8988T (cell line): ENCODE measurements around the gene HTR2B.
"Not testable (repeated sequence)": the region's sequence is repeated elsewhere in the genome, so short reads cannot be mapped to it uniquely, and the experiment has no call there.

Source experiments
- DNase-seq: peaks from one replicate; pipeline ENCODE4 v3.0.0; 2011

The HTR2B gene

GRCh38 chr2:231132129-231132528 is 7.3 kb upstream of the HTR2B start:
- no peak for DNase-seq

GRCh38 chr2:231130336-231131056 is 5.7 kb upstream of the HTR2B start:
- no peak for DNase-seq

GRCh38 chr2:231129216-231129615 is 4.4 kb upstream of the HTR2B start:
- DNase-seq: no peak

DNA sequence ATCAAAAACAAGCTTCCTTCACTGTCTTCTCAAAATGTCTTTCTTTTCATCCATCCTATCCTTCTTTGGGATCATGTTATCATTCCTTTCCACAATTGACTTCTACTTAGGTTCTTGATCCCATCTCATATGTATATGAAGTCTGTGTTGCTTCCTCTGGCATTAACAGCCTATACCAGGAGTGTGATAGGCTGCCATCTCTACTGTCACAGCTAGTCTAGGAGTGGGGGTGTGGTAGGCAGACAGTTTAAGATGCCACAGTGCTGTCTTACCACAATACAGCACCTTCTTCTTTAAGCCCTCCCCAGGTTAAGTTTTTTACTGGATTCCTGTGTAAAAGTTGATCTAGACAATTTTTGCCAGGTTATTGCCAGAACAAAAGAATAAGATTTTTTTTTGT is 3.7 kb upstream of the HTR2B start:
- no peak for DNase-seq

DNA sequence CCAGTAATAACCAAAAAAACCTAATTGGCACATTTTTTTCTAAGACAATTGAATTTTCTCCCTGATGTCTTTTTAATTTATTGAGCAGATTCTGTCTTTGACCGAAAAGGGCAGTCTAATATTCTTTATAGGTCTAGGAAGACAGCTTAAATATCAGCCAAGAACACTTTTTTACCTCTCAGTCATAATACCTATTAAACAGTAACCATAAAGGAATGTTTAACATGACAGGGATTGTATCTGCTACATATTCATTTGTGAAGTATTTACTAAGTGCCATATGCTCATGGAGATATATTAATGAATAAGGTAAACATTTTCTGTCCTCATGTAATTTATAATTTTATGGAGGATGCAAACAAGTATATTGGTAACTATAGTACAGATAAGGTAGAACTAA is 3.1 kb upstream of the HTR2B start:
- no peak for DNase-seq

DNA sequence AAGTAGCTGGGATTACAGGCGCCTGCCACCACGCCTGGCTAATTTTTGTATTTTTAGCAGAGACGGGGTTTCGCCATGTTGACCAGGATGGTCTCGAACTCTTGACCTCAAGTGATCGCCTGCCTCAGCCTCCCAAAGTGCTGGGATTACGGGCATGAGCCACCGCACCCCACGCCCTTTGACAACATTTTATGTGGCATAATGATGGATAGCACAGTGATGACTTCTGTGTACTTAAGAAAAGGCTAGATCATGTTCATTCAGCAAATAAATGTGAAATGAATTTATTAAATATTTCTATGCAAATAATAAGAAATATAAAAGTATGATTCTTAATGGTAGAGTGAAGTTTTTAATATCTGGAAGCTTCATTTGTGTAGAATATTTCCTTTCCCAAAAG is 2.6 kb upstream of the HTR2B start:
- DNase-seq: no peak

GRCh38 chr2:231126123-231126522 is 1.3 kb upstream of the HTR2B start:
- no peak for DNase-seq

- no peak for DNase-seq
Observed at GRCh38 chr2:231123362-231123898, 1.4 kb downstream of the HTR2B start.

- DNase-seq: no peak
Observed at GRCh38 chr2:231118614-231118942, 6.3 kb downstream of the HTR2B start.

- no peak for DNase-seq
Observed at GRCh38 chr2:231117922-231118613, 6.8 kb downstream of the HTR2B start.

DNA sequence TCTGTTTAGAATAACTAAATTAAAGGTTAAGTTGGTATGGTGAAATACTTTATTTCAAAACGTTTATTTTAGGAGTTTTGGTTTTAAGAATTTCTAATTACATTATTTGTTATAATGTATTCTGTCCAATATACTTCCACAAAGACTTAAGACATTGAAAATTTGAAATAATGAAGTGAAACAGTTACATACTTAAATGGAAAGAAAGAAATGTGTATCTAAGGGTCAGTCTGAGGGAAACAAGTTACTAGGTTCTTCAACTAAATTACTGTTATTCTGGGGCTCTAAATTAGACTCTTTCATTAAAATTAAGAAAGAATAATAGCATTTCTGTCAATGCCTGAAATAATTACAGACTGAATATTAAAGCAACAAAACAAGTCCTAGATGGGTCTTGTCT is 7.7 kb downstream of the HTR2B start:
- DNase-seq: no peak

- no peak for DNase-seq
Observed at GRCh38 chr2:231115651-231116050, 9.2 kb downstream of the HTR2B start.

DNA sequence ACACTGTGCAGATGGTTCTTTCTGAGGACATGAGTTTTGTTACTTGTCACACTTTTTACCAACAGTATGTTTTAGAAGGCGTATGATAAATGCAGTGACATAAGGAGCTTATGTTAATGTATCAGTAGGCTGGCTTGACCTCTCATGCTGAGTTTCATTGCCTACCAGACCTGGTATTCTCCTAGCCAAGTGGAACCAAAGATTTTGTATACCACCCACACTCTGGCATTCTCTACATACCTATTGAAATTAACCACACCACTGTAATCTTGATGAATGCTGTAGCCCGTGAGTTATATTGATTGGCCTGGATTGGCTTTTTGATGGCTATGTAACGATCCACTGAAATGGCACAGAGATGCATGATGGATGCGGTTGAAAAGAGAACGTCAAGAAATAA is 11.4 kb downstream of the HTR2B start:
- DNase-seq: no peak

DNA sequence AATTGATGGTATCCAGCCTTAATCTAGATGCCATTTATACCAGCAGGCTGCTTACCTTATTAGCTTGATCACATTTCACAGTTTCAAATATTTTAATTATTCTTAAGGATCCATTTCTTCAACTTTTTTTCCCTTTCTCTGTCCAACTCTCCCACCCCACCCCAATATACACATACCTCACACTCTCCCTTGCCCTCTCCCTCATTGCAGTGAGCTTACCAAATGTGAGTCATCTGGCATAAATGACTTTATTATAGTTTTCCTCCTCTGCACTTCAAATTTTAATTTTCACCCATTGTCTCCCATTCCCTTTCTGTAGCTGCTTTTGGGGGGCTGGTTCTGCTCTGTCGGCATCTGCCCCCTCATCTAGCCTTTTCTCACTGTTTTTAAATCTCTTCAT is 12.9 kb downstream of the HTR2B start:
- DNase-seq: no peak

DNA sequence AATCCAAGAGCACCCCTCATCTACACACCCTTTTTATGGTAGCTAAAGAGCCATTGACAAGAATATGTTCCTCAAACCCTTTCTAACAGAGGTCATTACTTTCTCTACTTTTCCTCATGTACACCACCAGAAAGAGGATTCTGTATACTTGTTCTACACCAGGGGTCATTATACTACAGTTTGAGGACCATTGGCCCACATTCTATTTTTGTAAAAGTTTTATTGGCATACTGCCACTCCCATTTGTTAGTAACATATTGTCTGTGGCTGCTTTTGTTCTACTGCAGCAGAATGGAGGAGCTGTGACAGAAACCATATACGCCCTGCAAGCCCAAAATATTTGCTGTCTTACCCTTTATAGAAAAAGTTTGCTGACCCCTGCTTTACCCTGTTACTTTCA is 14.3 kb downstream of the HTR2B start:
- DNase-seq: no peak

- DNase-seq: no peak
Observed at GRCh38 chr2:231104115-231104713, 20.6 kb downstream of the HTR2B start.

DNA sequence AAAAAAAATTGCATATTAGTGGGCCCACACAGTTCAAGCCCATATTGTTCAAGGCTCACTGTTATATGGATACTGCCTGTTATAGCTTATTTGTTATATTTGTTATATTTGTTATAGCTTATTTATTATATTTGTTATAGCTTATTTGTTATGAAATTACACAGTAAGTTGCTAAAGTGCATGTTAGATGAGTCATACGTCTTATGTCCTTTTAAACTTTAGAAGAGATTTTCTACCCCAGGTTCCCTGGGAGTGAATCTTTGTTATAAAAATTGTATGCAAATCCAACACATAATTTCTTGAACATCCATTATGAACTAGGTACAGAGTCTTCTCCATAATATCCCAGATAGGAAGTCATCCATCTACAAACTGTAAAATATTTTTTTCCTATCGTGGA is 22.1 kb downstream of the HTR2B start:
- no peak for DNase-seq

DNA sequence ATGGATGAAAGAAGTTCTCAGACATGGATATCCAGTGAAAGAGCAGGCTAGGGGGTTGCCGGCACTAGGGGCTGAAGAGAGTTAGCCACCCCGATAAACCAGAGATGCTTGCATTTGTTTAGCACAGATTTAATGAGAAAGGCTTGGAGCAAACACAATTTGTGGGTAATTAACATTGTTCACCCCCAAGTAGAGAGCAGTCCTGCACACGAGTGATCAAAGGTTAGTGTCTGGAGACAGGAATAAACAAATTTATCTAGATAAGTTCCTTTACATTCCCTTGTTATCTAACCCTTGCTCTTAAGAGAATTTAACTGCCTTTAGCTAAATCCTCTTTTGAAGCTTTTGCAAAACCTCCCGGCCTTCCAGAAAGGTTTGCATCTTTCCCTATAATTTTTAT is 23.9 kb downstream of the HTR2B start:
- no peak for DNase-seq

DNA sequence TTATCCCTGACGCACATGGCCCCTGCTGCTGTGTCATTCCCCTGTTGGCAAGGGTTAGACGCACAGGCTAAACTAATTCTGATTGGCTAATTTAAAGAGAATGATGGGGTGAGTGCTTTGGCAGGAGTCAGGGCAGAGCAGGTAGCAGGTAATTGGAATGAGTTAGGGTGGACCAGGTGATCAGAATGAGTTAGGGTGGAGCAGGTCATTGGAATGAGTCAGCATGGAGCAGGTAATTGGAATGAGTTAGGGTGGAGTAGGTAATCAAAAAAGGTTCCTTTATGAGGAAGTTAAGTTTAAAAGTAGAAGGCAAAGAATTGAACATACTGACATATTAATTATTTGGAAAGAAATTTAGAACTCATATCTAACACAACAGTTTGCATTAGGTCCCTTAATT is 24.5 kb downstream of the HTR2B start:
- DNase-seq: not testable (repeated sequence)

GRCh38 chr2:231099918-231100317 is 24.9 kb downstream of the HTR2B start:
- no peak for DNase-seq

GRCh38 chr2:231094736-231095346 is 30.0 kb downstream of the HTR2B start:
- no peak for DNase-seq

DNA sequence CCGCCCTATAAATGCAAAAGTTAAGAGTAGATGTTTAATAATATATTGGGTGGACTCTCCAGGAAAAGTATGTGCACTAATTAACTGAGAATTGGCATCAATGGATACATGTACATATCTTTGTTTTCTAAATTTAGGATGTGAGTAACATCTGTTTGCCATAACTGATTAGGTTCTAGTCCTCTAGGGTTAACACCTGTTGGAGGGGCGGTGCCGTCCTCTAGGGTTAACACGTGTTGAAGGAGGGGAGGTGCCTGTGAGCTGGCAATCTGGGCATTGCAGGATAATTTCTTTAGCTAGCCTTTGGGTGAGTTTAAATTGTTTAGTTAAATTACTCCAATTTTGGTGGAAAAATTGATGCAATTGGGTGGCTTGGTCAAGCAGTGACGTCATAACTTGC is 30.9 kb downstream of the HTR2B start:
- no peak for DNase-seq

- no peak for DNase-seq
Observed at GRCh38 chr2:231088754-231089153, 36.1 kb downstream of the HTR2B start.

GRCh38 chr2:231084565-231084964 is 40.3 kb downstream of the HTR2B start:
- DNase-seq: no peak
